NCI-H2171 treated with DMSO at 0.1 percent for 48 hours (cell line): Measurements from ENCODE around the gene STAB2.

Experiments
- DNase-seq: peaks from one replicate; lab custom pipeline; 2025; lab: John Stamatoyannopoulos, UW

STAB2 gene, protein sequence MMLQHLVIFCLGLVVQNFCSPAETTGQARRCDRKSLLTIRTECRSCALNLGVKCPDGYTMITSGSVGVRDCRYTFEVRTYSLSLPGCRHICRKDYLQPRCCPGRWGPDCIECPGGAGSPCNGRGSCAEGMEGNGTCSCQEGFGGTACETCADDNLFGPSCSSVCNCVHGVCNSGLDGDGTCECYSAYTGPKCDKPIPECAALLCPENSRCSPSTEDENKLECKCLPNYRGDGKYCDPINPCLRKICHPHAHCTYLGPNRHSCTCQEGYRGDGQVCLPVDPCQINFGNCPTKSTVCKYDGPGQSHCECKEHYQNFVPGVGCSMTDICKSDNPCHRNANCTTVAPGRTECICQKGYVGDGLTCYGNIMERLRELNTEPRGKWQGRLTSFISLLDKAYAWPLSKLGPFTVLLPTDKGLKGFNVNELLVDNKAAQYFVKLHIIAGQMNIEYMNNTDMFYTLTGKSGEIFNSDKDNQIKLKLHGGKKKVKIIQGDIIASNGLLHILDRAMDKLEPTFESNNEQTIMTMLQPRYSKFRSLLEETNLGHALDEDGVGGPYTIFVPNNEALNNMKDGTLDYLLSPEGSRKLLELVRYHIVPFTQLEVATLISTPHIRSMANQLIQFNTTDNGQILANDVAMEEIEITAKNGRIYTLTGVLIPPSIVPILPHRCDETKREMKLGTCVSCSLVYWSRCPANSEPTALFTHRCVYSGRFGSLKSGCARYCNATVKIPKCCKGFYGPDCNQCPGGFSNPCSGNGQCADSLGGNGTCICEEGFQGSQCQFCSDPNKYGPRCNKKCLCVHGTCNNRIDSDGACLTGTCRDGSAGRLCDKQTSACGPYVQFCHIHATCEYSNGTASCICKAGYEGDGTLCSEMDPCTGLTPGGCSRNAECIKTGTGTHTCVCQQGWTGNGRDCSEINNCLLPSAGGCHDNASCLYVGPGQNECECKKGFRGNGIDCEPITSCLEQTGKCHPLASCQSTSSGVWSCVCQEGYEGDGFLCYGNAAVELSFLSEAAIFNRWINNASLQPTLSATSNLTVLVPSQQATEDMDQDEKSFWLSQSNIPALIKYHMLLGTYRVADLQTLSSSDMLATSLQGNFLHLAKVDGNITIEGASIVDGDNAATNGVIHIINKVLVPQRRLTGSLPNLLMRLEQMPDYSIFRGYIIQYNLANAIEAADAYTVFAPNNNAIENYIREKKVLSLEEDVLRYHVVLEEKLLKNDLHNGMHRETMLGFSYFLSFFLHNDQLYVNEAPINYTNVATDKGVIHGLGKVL (N-terminal part only)

DNA sequence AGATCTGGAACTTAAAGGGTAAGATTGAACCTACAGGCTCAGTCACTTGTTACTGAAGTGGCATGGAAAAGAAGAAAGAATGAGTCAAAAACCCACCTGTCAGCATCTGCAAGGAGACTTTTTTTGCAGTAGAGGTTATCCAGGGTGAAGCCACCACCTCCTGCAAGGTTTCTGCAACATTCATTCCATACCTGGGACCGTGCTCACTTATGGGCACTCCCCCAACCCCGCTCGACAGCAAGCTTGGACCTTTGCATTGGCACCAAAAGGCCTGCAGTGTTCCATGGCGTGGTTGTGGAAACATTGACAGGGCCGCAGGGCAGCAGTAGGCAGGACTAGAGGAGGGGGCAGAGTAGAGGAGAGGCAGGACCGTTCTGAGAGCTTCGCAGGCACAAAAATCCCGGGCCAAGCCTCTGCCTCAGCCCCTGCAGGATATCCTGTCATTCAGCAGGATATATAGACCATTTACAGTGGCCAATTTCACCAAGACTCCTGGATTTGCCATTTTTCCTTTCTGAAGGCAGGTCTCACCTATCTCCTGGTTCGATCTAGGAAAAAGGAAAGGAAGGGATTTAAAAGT is at the start of gene STAB2:
TSS of gene STAB2 (plus strand) at position 483 of the 580 bp plus-strand sequence. CDS start 204 bp downstream, outside the sequence.
- DNase-seq: no peak

DNA sequence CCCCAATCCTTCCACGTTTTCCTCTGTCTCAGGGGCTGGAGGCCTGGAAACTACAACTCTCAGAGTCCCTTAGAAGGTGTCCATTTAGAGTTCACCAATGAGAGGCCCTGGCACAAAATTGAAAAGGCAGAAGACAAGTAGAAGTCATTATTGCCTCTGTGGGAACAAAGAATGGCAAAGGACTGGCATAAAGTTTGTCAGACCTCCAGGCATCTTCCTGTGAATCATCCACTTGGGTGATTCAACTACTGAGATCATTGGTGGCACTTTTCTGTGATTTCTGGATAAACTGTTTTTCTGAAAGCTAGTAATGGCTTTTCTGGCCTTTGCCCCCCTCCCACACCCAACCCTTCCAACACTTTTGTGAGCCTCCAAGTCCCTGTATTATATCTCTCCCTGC is 48.7 kb upstream of the STAB2 start:
- DNase-seq: no peak

- no peak for DNase-seq
These were observed 46.8 kb upstream of the STAB2 start for GRCh38 chr12:103540319-103540718.

- DNase-seq: no peak
These were observed 45.0 kb upstream of the STAB2 start for GRCh38 chr12:103542078-103542477.

GRCh38 chr12:103546959-103547358 is 40.1 kb upstream of the STAB2 start:
- DNase-seq: no peak

DNA sequence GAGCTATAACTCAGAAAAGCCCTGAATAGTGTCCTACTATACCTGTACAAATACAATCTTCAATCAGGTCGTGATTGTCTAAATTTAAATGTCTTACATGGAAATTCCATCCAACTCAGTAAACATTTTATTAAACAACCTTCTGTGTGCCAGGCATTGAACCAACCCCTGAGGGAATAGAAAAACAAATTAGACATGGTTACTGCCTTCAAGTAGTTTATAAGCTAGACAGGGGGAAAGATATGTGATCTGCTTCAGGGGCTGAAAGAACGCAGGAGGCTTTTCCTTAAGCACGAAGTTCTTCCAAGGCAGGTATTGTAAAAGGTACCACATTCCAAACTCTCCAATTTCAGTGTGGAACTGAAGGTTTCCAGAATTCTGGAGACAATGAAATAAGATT is 39.7 kb upstream of the STAB2 start:
- DNase-seq: peak; percentile 30

DNA sequence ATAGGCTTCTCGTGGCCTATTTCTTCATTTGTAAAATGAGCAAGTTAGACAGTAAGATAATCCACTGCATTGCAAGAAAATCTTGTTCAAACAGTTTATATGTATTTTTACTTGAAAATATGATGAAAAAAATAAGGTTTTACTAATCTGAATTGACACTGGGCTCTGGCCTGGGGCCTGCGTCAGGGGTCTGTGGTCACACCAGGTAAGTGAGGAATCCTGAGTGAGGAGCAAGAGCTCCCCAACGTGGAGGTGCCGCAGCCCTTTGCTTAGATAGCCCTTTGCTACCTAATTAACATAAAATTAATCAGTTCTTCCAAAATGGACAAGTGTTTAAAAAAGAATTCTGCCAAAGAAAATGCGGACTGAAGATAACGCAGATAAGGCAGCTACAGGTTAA is 39.1 kb upstream of the STAB2 start:
- peak; percentile 42 for DNase-seq

GRCh38 chr12:103548622-103549601 is 38.2 kb upstream of the STAB2 start:
- DNase-seq: peak; percentile 76

- DNase-seq: no peak
These were observed 30.0 kb upstream of the STAB2 start for GRCh38 chr12:103556890-103557627.

GRCh38 chr12:103557628-103558010 is 29.5 kb upstream of the STAB2 start:
- no peak for DNase-seq

- DNase-seq: no peak
These were observed 28.2 kb upstream of the STAB2 start for GRCh38 chr12:103558879-103559278.

DNA sequence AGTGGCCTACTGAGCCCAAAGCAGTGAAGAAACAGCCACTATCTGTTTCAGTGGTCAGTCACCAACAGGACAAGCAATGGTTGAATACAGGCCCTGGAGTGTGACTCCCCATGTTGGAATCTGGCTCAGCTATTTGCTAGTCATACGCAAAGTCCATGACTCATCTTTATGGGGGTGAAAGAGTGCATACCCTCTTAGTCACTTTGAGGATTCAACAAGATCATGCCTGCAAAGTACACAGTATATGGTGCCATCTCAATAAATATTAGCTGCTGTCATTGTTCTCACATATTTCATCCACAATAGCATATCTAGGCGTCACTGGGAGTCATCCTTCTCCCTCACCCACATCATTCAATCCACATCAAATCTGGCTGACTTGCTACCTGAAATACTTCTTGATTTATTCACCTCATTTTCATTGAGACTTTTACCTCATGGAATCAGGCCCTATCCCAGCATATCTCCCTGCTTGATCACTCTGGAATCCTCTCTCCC is 26.4 kb upstream of the STAB2 start:
- no peak for DNase-seq

DNA sequence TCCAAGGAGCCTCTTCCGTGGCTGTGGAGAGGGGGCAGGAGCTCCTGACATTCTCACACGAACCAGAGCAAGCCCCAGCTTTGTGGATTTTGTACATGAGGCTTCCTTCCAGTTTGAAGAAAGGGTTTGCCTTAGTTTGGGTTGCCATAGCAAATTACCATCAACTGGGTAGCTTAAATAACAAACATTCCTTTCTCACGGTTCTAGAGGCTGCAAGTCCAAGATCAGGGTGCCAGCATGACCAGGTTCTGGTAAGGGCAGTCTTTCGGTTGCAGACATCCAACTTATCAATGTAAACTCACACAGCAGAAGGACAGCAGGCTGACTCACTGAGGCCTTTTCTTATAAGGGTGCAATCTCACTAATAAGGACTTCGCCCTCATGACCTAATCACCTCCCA is 25.9 kb upstream of the STAB2 start:
- DNase-seq: no peak

DNA sequence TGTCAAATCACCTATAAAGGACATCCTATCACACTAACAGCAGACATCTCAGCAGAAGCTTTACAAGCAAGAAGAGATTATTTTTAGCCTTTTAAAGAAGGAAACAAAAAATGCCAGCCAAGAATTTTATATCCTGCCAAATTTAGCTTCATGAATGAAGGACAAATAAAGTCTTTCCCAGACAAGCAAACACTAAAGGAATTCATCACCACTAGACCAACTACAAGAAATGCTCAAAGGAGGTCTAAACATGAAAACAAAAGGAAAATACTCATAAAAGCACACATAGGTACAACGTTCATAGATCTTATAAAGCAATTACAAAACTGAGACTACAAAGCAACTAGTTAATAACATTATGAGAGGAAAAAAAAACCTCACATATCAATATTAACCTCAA is 20.7 kb upstream of the STAB2 start:
- DNase-seq: no peak

- no peak for DNase-seq
These were observed 17.8 kb upstream of the STAB2 start for GRCh38 chr12:103569278-103569677.

DNA sequence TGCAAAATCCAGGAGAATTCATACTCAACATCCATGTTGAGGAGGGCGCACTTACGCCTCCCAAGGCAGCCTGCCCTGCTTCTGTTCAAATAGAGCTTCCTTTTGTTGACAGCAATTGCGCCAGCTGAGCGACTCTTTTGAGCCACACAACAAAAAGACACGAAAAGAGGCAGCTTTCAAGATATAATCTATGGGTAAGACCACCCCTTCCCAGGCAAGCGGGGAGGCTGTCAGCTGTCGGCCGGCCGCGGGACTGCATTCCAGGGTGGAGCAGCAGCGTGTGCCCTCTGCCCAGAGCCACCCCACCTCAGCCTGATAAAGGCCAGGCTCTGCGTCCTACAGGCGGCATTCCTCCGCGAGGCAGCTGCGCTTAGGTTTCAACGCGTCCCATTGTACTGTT is 15.8 kb upstream of the STAB2 start:
- DNase-seq: no peak

DNA sequence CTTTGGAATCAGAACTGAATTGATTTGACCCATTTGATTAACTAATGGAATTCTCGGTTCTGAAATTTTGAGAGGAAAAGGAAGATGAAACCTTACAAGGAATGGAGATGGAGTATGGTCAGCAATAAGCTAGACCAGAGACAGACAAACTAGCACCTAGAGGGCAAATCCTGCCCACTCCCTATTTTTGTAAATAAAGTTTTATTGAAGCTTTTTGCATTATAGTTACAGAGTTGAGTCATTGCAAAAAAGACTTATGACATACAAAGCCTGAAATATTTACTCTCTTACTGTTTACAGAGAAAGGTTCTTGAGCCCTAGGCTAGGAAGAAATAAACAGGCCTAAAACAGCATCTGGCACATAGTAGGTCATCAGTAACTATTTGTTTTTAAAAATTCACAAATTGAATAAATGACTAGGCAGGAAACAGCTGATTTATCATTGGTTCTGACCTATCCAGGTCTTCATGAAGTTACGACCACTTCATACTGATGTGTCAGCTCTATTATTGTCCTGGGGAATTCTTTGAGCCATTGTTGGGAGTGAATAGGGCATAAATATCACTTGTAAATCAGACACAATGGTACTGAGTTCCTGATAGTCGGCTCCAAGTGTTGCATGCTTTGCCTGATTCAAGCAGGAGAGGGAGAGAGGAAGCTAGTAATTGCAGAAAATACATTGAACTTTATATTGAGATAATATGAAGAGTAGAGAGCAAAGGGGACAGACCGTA is 14.6 kb upstream of the STAB2 start:
- no peak for DNase-seq

- no peak for DNase-seq
These were observed 13.9 kb upstream of the STAB2 start for GRCh38 chr12:103573185-103573584.

GRCh38 chr12:103578926-103579325 is 8.1 kb upstream of the STAB2 start:
- DNase-seq: no peak
